Neuronal stem cell (in vitro differentiated cells): ENCODE measurements around the gene NR3C1. TPM values are rescaled to one million over a fixed set of nuclear protein-coding genes. Genes with fewer than 3 reads are reported as not detected.

Experiments used
- DNase-seq: peaks from one replicate; pipeline ENCODE4 v3.0.0-alpha.2; 2013; ENCODE audit warnings: low spot score
- H2AFZ ChIP-seq: one replicate; pipeline ENCODE4 v1.6.1; 2013; ENCODE audit warnings: mild to moderate bottlenecking, low read length, inconsistent platforms
- H2AK5ac ChIP-seq: 2 replicates; pipeline ENCODE4 v1.6.1; 2013; ENCODE audit warnings: low read depth, mild to moderate bottlenecking, inconsistent platforms, low read length, moderate library complexity, mixed read lengths
- H2BK120ac ChIP-seq: 2 replicates; pipeline ENCODE4 v1.6.1; 2013; ENCODE audit warnings: low read depth, mild to moderate bottlenecking, inconsistent platforms, low read length, moderate library complexity, mixed read lengths
- H2BK12ac ChIP-seq: one replicate; pipeline ENCODE4 v1.6.1; 2013; ENCODE audit warnings: low read length, inconsistent platforms
- H2BK15ac ChIP-seq: 2 replicates; pipeline ENCODE4 v1.6.1; 2013; ENCODE audit warnings: mild to moderate bottlenecking, low read length, inconsistent platforms, mixed read lengths
- H2BK5ac ChIP-seq: one replicate; pipeline ENCODE4 v1.6.1; 2013; ENCODE audit warnings: inconsistent platforms, mild to moderate bottlenecking, low read length, moderate library complexity
- H3K14ac ChIP-seq: one replicate; pipeline ENCODE4 v1.6.1; 2013; ENCODE audit warnings: low read length, inconsistent platforms
- H3K18ac ChIP-seq: 2 replicates; pipeline ENCODE4 v1.6.1; 2013; ENCODE audit warnings: low read length, inconsistent platforms
- H3K23ac ChIP-seq: 2 replicates; pipeline ENCODE4 v1.6.1; 2013; ENCODE audit warnings: low read depth, mild to moderate bottlenecking, mixed read lengths, low read length, inconsistent platforms; ENCODE audit not compliant: poor library complexity
- H3K27ac ChIP-seq: replicated peaks from 3 replicates; pipeline ENCODE4 v1.5.1; 2013; ENCODE audit warnings: low read length, inconsistent platforms
- H3K27me3 ChIP-seq, 3 experiments: 2 replicates each; pipeline ENCODE4 v1.6.1; 2013; ENCODE audit warnings: low read length in 3 of 3, mild to moderate bottlenecking in 2 of 3, inconsistent platforms in 1 of 3, low read depth in 1 of 3, mixed read lengths in 1 of 3, moderate library complexity in 1 of 3; ENCODE audit not compliant: control insufficient read depth in 3 of 3, insufficient read depth in 3 of 3
- H3K36me3 ChIP-seq, 2 donors: replicated peaks in 1 of 2; 2 replicates each; pipeline ENCODE4 v1.6.1; 2013; ENCODE audit warnings: low read length in 2 of 2; ENCODE audit not compliant: control insufficient read depth in 2 of 2, insufficient read depth in 2 of 2
- H3K4ac ChIP-seq: 2 replicates; pipeline ENCODE4 v1.6.1; 2013; ENCODE audit warnings: inconsistent platforms, mild to moderate bottlenecking, low read length, moderate library complexity
- H3K4me1 ChIP-seq, 2 donors: 1 replicate in 1 of 2; 2 replicates in 1 of 2; pipeline ENCODE4 v1.6.1; 2013; ENCODE audit warnings: low read length in 2 of 2, low read depth in 1 of 2; ENCODE audit not compliant: control insufficient read depth in 2 of 2, insufficient read depth in 1 of 2
- H3K4me2 ChIP-seq: one replicate; pipeline ENCODE4 v1.6.1; 2013; ENCODE audit warnings: mild to moderate bottlenecking, low read length, inconsistent platforms; ENCODE audit not compliant: insufficient read depth, poor library complexity, severe bottlenecking
- H3K4me3 ChIP-seq, 2 donors: 2 replicates each; pipeline ENCODE4 v1.5.1; 2013; ENCODE audit warnings: low read length in 2 of 2, mild to moderate bottlenecking in 2 of 2, inconsistent platforms in 1 of 2, moderate library complexity in 1 of 2
- H3K79me1 ChIP-seq: one replicate; pipeline ENCODE4 v1.6.1; 2013; ENCODE audit warnings: low read depth, mild to moderate bottlenecking, inconsistent platforms, low read length, moderate library complexity
- H3K9ac ChIP-seq: one replicate; pipeline ENCODE4 v1.6.1; 2013; ENCODE audit warnings: mild to moderate bottlenecking, low read depth, low read length, inconsistent platforms; ENCODE audit not compliant: poor library complexity
- H3K9me3 ChIP-seq, 2 donors: replicated peaks in 1 of 2; 2 replicates each; pipeline versions ENCODE3 to v1.6.1; 2013; ENCODE audit warnings: low read length in 2 of 2, mild to moderate bottlenecking in 2 of 2, inconsistent platforms in 1 of 2, low read depth in 1 of 2, mixed read lengths in 1 of 2, moderate library complexity in 1 of 2; ENCODE audit not compliant: control insufficient read depth in 2 of 2, insufficient read depth in 1 of 2
- H4K8ac ChIP-seq: one replicate; pipeline ENCODE4 v1.6.1; 2013; ENCODE audit warnings: low read depth, mild to moderate bottlenecking, inconsistent platforms, low read length, moderate library complexity
- H4K91ac ChIP-seq: one replicate; pipeline ENCODE4 v1.6.1; 2013; ENCODE audit warnings: low read length, low read depth, mild to moderate bottlenecking, inconsistent platforms; ENCODE audit not compliant: poor library complexity
- WGBS, 2 donors: extraction: QIAGEN DNeasy Blood & Tissue Kit; methylation state at CpG; one replicate each; pipeline ENCODE4 v1.1.7; 2013; ENCODE audit warnings: missing lambda C conversion rate in 2 of 2, mixed read lengths in 1 of 2; ENCODE audit not compliant: insufficient read length in 2 of 2, insufficient replicate concordance in 1 of 2; ENCODE audit errors: extremely low coverage in 2 of 2; 5-methylcytosine and 5-hydroxymethylcytosine counted together
- polyA plus RNA-seq, 2 experiments: library from polyadenylated mRNA; stranded (reverse); fragments of 200-250 nt; gene quantifications; one replicate each; pipeline ENCODE4 v1.2.3, GENCODE V29; 2013

The NR3C1 gene
- 0.38 TPM for polyA plus RNA-seq (2013, experiment 1 of 2)
- polyA plus RNA-seq (2013, experiment 2 of 2): 0.28 TPM

DNA sequence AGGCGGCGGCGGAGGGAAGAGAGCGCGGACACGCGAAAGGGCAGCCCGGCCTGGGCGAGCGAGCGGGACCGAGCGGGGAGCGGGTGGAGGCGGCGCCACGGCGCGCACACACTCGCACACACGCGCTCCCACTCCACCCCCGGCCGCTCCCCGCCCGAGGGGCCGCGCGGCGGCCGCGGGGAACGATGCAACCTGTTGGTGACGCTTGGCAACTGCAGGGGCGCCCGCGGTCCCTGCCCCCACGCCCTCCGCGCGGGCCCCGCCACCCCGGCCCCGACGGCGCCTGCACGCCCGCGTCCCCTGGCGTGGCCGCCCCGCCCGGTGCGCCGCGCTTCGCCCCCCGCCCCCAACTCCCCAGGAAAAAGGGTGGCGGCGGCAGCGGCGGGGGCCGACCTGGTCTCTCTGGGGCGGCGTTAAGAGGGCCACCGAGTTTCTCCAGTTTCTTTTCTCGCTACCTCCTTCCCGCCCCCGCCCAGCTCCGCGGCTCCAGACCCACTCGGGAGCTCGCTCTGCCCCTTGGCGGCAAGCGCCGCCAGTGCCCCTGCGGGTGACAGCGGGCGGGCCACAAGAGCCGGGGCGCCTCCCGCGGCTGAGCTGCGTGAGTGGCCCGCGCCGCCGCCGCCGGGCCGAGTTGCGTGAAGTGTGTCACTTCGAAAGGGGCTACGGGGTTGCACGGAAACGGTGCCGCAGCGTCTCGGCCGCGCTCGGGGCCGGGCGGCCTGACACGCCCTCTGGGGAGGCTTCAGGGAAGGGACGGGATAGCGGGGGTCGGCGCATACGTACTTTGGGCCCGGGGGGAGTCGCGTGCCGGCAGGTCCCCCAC, at the start of gene NR3C1:
Gene NR3C1 (minus strand): TSS at position 94 of the 823 bp plus-strand sequence. CDS start 2,847 bp downstream, outside the sequence.
- Histone ChIP-seq H3K4me1 (peaks cover 1 to 3% of the 10 kb centered on the region in 2 donors), H3K36me3 (no peaks in the 10 kb centered on the region), H2AFZ (peak within 1 kb of the TSS; percentile 98), H2AK5ac (no peak within 1 kb of the TSS), H3K23ac (peak within 1 kb of the TSS; percentile 96), H3K4me3 (peak within 1 kb of the TSS; percentile 66 to 95), H2BK120ac (no peak within 1 kb of the TSS), H3K4ac (no peak within 1 kb of the TSS), H4K8ac (no peak within 1 kb of the TSS), H3K9me3 (no peaks in the 10 kb centered on the region), H3K79me1 (peaks cover 2% of the 10 kb centered on the region), H2BK5ac (no peak within 1 kb of the TSS), H3K27ac (no peak within 1 kb of the TSS), H3K27me3 (peaks cover 3 to 24% (median 11%) of the 10 kb centered on the region in 3 experiments), H3K18ac (peak within 1 kb of the TSS; percentile 81), H3K4me2 (peak within 1 kb of the TSS; percentile 94), H4K91ac (no peak within 1 kb of the TSS), H3K9ac (peak within 1 kb of the TSS; percentile 80), H2BK15ac (no peak within 1 kb of the TSS), H2BK12ac (no peak within 1 kb of the TSS), H3K14ac (peak within 1 kb of the TSS; percentile 65)
- WGBS, 2 donors: no CpG with 5 or more reads among the region's 114 CpGs
- DNase-seq: peak; percentile 44

DNA sequence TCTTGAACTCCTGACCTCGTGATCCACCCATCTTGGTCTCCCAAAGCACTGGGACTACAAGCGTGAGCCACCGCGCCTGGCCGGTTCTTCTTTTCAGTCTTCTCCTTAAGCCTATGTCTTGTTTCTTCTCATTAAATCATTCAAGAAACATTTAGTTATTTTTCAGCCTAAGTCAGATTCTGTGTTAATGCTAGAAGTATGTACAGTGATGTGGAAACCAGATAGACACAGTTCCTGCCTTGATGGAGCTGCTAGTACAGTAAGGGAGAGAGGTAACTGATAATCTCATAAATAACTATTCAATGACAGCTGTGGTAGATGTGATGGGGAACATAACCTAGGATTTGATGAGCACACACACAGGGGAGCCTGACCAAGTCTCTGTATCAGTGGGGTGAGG, 46.3 kb upstream of the NR3C1 start:
- H3K23ac ChIP-seq: no peak overlapping the region
- no peaks in the 10 kb centered on the region for H3K27me3 ChIP-seq
- no peaks in the 10 kb centered on the region for H3K79me1 ChIP-seq
- no peak overlapping the region for H4K8ac ChIP-seq
- no peak overlapping the region for H3K9ac ChIP-seq
- H3K4me1 ChIP-seq: peaks cover 2 to 3% of the 10 kb centered on the region in 2 donors
- H3K4me3 ChIP-seq: no peak overlapping the region
- DNase-seq: no peak
- H2BK15ac ChIP-seq: no peak overlapping the region
- H3K14ac ChIP-seq: no peak overlapping the region
- no peak overlapping the region for H3K27ac ChIP-seq
- H2BK5ac ChIP-seq: no peak overlapping the region
- H3K18ac ChIP-seq: no peak overlapping the region
- H3K4me2 ChIP-seq: no peak overlapping the region
- H3K4ac ChIP-seq: no peak overlapping the region
- H2AFZ ChIP-seq: no peak overlapping the region
- H3K36me3 ChIP-seq: no peaks in the 10 kb centered on the region
- whole genome bisulfite sequencing, 2 donors: no CpG with 5 or more reads among the region's 5 CpGs
- no peak overlapping the region for H2AK5ac ChIP-seq
- no peak overlapping the region for H2BK12ac ChIP-seq
- H2BK120ac ChIP-seq: no peak overlapping the region
- H4K91ac ChIP-seq: no peak overlapping the region
- no peaks in the 10 kb centered on the region for H3K9me3 ChIP-seq

DNA sequence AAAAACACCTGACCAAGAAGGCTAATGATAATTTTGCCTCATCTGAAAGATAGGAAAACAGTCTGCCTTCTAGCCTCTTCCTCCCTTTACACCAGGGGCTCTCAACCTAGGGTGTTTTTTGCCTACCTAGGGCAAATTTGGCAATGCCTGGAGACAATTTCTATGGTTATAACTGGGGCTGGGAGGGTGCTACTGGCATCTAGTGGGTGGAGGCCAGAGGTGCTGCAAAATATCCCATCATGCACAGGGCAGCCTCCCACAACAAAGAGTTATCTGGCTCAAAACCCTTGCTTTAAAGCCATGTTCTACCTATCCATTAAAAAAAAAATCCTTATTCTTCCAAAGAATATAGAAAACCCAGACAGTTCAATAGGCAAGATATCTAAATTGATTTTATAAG, 45.0 kb upstream of the NR3C1 start:
- H2AFZ ChIP-seq: no peak overlapping the region
- no peak overlapping the region for H3K4ac ChIP-seq
- no peak overlapping the region for H2BK120ac ChIP-seq
- no peaks in the 10 kb centered on the region for H3K79me1 ChIP-seq
- H3K9me3 ChIP-seq: no peaks in the 10 kb centered on the region
- H3K23ac ChIP-seq: no peak overlapping the region
- no peaks in the 10 kb centered on the region for H3K27me3 ChIP-seq
- no peak overlapping the region for H4K8ac ChIP-seq
- no peak overlapping the region for H2AK5ac ChIP-seq
- H3K9ac ChIP-seq: no peak overlapping the region
- no peak overlapping the region for H3K4me3 ChIP-seq
- H2BK12ac ChIP-seq: no peak overlapping the region
- H3K18ac ChIP-seq: no peak overlapping the region
- H2BK15ac ChIP-seq: no peak overlapping the region
- H4K91ac ChIP-seq: no peak overlapping the region
- H3K14ac ChIP-seq: no peak overlapping the region
- no peak overlapping the region for H2BK5ac ChIP-seq
- DNase-seq: no peak
- H3K4me2 ChIP-seq: no peak overlapping the region
- H3K27ac ChIP-seq: no peak overlapping the region
- no peaks in the 10 kb centered on the region for H3K36me3 ChIP-seq
- peaks cover 2 to 3% of the 10 kb centered on the region in 2 donors for H3K4me1 ChIP-seq

DNA sequence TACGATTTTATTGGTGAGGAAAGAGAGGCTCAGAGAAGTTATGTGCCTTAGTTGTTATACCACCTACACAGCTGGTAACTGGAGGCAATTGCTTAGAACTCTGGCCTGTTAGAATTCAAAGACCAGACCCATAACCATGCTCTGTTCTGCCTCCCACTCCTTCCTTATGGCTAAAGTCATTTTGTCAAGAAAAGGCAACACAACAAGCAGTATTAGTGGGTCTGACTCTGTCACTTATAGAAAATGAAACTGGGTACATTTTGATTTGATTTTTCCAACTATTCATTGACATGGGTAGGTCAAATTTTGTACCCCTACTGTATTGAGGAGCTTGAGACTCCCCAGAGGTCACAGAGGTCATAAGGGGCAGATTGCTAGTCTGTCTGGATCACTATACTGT, 44.5 kb upstream of the NR3C1 start:
- H3K9ac ChIP-seq: no peak overlapping the region
- peaks cover 2 to 3% of the 10 kb centered on the region in 2 donors for H3K4me1 ChIP-seq
- H2AFZ ChIP-seq: no peak overlapping the region
- no peaks in the 10 kb centered on the region for H3K9me3 ChIP-seq
- H2BK15ac ChIP-seq: no peak overlapping the region
- H2BK12ac ChIP-seq: no peak overlapping the region
- no peak overlapping the region for H3K4me3 ChIP-seq
- no peak overlapping the region for H4K91ac ChIP-seq
- H4K8ac ChIP-seq: no peak overlapping the region
- no peak overlapping the region for H3K23ac ChIP-seq
- no peaks in the 10 kb centered on the region for H3K36me3 ChIP-seq
- H2AK5ac ChIP-seq: no peak overlapping the region
- no peak overlapping the region for H2BK120ac ChIP-seq
- no peak overlapping the region for H3K14ac ChIP-seq
- no CpG with 5 or more reads among the region's 1 CpG for WGBS, 2 donors
- no peak overlapping the region for H2BK5ac ChIP-seq
- no peak overlapping the region for H3K27ac ChIP-seq
- no peaks in the 10 kb centered on the region for H3K27me3 ChIP-seq
- H3K18ac ChIP-seq: no peak overlapping the region
- no peak overlapping the region for H3K4me2 ChIP-seq
- no peak overlapping the region for H3K4ac ChIP-seq
- DNase-seq: no peak
- no peaks in the 10 kb centered on the region for H3K79me1 ChIP-seq
